Endometrium (tissue), 2 donors: ENCODE data around the gene IGLON5.

Experiments used
- FAIRE-seq: peaks from 2 replicates; lab custom pipeline; 2012; peaks lifted over from hg19 to GRCh38; lab: Jason Lieb, UNC
- donor health status: control.
- donor health status: control.

The IGLON5 gene

GRCh38 chr19:51317968-51318367, 6.5 kb downstream of the IGLON5 start:
- no peak for FAIRE-seq

GRCh38 chr19:51318687-51319648, 7.5 kb downstream of the IGLON5 start:
- FAIRE-seq, result no peak

GRCh38 chr19:51319649-51320279, 8.3 kb downstream of the IGLON5 start:
- no peak for FAIRE-seq

GRCh38 chr19:51320280-51320657, 8.8 kb downstream of the IGLON5 start:
- no peak for FAIRE-seq

GRCh38 chr19:51321799-51322198, 10.4 kb downstream of the IGLON5 start:
- no peak for FAIRE-seq

GRCh38 chr19:51323481-51324166, 12.2 kb downstream of the IGLON5 start:
- FAIRE-seq, result no peak

- FAIRE-seq, result no peak
These were observed 12.7 kb downstream of the IGLON5 start for GRCh38 chr19:51324167-51324481.

GRCh38 chr19:51325161-51325976, 13.9 kb downstream of the IGLON5 start:
- FAIRE-seq, result no peak

GRCh38 chr19:51326216-51327065, 15.0 kb downstream of the IGLON5 start:
- no peak for FAIRE-seq

GRCh38 chr19:51327066-51328001, 15.9 kb downstream of the IGLON5 start:
- FAIRE-seq, result no peak

GRCh38 chr19:51329411-51329810, 18.0 kb downstream of the IGLON5 start:
- FAIRE-seq, result no peak

- FAIRE-seq, result no peak
These were observed 18.9 kb downstream of the IGLON5 start for GRCh38 chr19:51330366-51330765.

- no peak for FAIRE-seq
These were observed 19.7 kb downstream of the IGLON5 start for GRCh38 chr19:51331193-51331592.

GRCh38 chr19:51331716-51332115, 20.3 kb downstream of the IGLON5 start:
- FAIRE-seq, result no peak

GRCh38 chr19:51333836-51334460, 22.5 kb downstream of the IGLON5 start:
- no peak for FAIRE-seq

- FAIRE-seq, result no peak
These were observed 25.9 kb downstream of the IGLON5 start for GRCh38 chr19:51337141-51337860.

- no peak for FAIRE-seq
These were observed 26.6 kb downstream of the IGLON5 start for GRCh38 chr19:51337861-51338562.
